GM20000 (cell line): ENCODE results near the gene CDH23.

Experiments
- DNase-seq: peaks from one replicate; pipeline ENCODE4 v3.0.0; 2012; ENCODE audit warnings: low spot score
- CTCF ChIP-seq: IDR thresholded peaks from 2 replicates; pipeline ENCODE4 v1.5.1; 2012; ENCODE audit warnings: mild to moderate bottlenecking, control low read depth; ENCODE audit errors: extremely low read depth, missing control alignments

Gene CDH23

GRCh38 chr10:71379118-71379766 lies 17.5 kb upstream of the CDH23 start:
- no peak for TF ChIP-seq CTCF
- no peak for DNase-seq

GRCh38 chr10:71380841-71381240 lies 15.9 kb upstream of the CDH23 start:
- no peak for TF ChIP-seq CTCF
- no peak for DNase-seq

GRCh38 chr10:71381611-71382010 lies 15.1 kb upstream of the CDH23 start:
- no peak for TF ChIP-seq CTCF
- DNase-seq, result no peak

GRCh38 chr10:71382028-71382427 lies 14.7 kb upstream of the CDH23 start:
- DNase-seq, result no peak
- no peak for TF ChIP-seq CTCF

GRCh38 chr10:71382757-71383156 lies 14.0 kb upstream of the CDH23 start:
- no peak for TF ChIP-seq CTCF
- no peak for DNase-seq

GRCh38 chr10:71383972-71384687 lies 12.6 kb upstream of the CDH23 start:
- TF ChIP-seq CTCF, result peak; percentile 95
- peak; percentile 82 for DNase-seq

GRCh38 chr10:71388171-71388570 lies 8.5 kb upstream of the CDH23 start:
- no peak for DNase-seq
- TF ChIP-seq CTCF, result no peak
